ENCODE measurements around the gene MYBBP1A. TPM values are rescaled to one million over a fixed set of nuclear protein-coding genes. Genes with fewer than 3 reads are reported as not detected.

The MYBBP1A gene
- total and polyA plus RNA-seq, 2 experiments from 2014 or later: 42.4 to 56.4 TPM

DNA sequence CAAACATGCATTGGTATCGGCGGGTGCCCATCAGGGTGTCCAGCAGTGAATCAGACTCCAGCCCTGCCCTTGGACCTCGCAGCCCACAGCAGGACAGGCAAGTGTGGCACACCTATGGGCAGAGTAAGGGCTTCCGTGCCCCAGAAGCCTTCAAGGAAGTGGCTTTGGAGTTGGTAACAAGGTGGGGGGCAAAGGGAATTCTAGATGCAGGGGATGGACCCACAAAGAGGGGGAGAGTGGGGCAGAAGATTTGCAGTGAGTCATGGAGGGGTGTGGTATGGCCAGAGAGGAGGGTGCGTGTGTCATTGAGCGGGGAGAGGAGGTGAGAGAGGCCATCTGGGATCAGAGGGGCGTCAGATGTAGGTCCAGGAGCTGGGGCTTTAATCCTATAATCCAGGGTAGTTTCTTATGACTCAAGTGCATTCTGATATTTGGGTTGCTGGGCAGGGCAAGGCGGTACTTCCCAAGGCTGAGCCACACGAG lies 65.0 kb downstream of the MYBBP1A start:
- 51 to 54% methylated on average over 9 of the region's 9 CpGs for WGBS, 2 experiments (ENCODE audit: low coverage in 1 of 2, low lambda C conversion rate in 2 of 2, missing lambda C conversion rate in 2 of 2)
- Histone ChIP-seq H3K4me1 (ENCODE audit: insufficient read depth) (no peaks in the 10 kb centered on the region), H3K36me3 (ENCODE audit: low read depth) (no peaks in the 10 kb centered on the region), H2AFZ (no peak overlapping the region), H3K9ac (no peak overlapping the region), H3K4me2 (ENCODE audit: unreplicated experiment) (no peak overlapping the region), H3K79me2 (ENCODE audit: insufficient read depth) (no peaks in the 10 kb centered on the region), H3K27ac (no peak overlapping the region), H3K9me2 (ENCODE audit: insufficient read depth) (no peaks in the 10 kb centered on the region), H3K9me3 (ENCODE audit: low read depth) (no peaks in the 10 kb centered on the region), H3F3A (ENCODE audit: insufficient read depth) (no peaks in the 10 kb centered on the region), H3K4me3 (no peak overlapping the region), H4K20me1 (ENCODE audit: insufficient read depth) (no peaks in the 10 kb centered on the region), H3K27me3 (replicated peaks; ENCODE audit: insufficient read depth) (peaks cover 14% of the 10 kb centered on the region)
- in situ Hi-C loops (cut with MboI): no loop called here
- TF ChIP-seq EZH2phosphoT487 (IDR thresholded peaks at IDR 0.05; ENCODE audit: insufficient read depth, low read depth) (no peak), EZH2 (IDR thresholded peaks at IDR 0.05; ENCODE audit: insufficient read depth, poor library complexity, severe bottlenecking) (no peak)
- DNase-seq: no peak

GRCh38 chr17:4488989-4489595 lies 66.1 kb downstream of the MYBBP1A start:
- no peaks in the 10 kb centered on the region for H3K79me2 ChIP-seq (ENCODE audit: insufficient read depth)
- 75 to 76% methylated on average over 15 of the region's 15 CpGs for WGBS, 2 experiments (ENCODE audit: low coverage in 1 of 2, low lambda C conversion rate in 2 of 2, missing lambda C conversion rate in 2 of 2)
- peaks cover 14% of the 10 kb centered on the region for H3K27me3 ChIP-seq (replicated peaks; ENCODE audit: insufficient read depth)

More at GRCh38 chr17:4488989-4489595, 66.1 kb downstream of the MYBBP1A start:
- Histone ChIP-seq H3K9me3 (ENCODE audit: low read depth) (no peaks in the 10 kb centered on the region), H2AFZ (no peak overlapping the region), H4K20me1 (ENCODE audit: insufficient read depth) (no peaks in the 10 kb centered on the region), H3K4me2 (ENCODE audit: unreplicated experiment) (no peak overlapping the region), H3K36me3 (ENCODE audit: low read depth) (no peaks in the 10 kb centered on the region), H3K4me1 (ENCODE audit: insufficient read depth) (no peaks in the 10 kb centered on the region), H3K27ac (no peak overlapping the region), H3K9me2 (ENCODE audit: insufficient read depth) (no peaks in the 10 kb centered on the region), H3F3A (ENCODE audit: insufficient read depth) (no peaks in the 10 kb centered on the region), H3K4me3 (no peak overlapping the region), H3K9ac (no peak overlapping the region)
- DNase-seq: peak; percentile 37
- in situ Hi-C loops (cut with MboI): no loop called here
- TF ChIP-seq EZH2 (IDR thresholded peaks at IDR 0.05; ENCODE audit: insufficient read depth, poor library complexity, severe bottlenecking) (no peak), EZH2phosphoT487 (IDR thresholded peaks at IDR 0.05; ENCODE audit: insufficient read depth, low read depth) (no peak)

Other genes with a start within 250 kb of the MYBBP1A start
- gene UBE2G1, start 188.7 kb downstream of the MYBBP1A start, total RNA-seq (2014; rRNA removed; shearing (Covaris generic)): 37.8 and 39.2 TPM in 2 replicates
- 49.4 and 55.8 TPM in 2 replicates for gene UBE2G1, start 188.7 kb downstream of the MYBBP1A start, polyA plus RNA-seq (2016; fragmentation: Nextera tagmentation; extraction: Ambion mirVana)
- not detected in 2 replicates for gene SPNS3, start 121.4 kb downstream of the MYBBP1A start, total RNA-seq (2014; rRNA removed; shearing (Covaris generic))
- gene SPNS3, start 121.4 kb downstream of the MYBBP1A start, polyA plus RNA-seq (2016; fragmentation: Nextera tagmentation; extraction: Ambion mirVana): not detected in 2 replicates
- not detected in 2 replicates for gene SPNS2, start 56.5 kb downstream of the MYBBP1A start, total RNA-seq (2014; rRNA removed; shearing (Covaris generic))
- gene SPNS2, start 56.5 kb downstream of the MYBBP1A start, polyA plus RNA-seq (2016; fragmentation: Nextera tagmentation; extraction: Ambion mirVana): 0.29 TPM in 1 of 2 replicates, not detected in the other
- gene GGT6, start 5.2 kb upstream of the MYBBP1A start, total RNA-seq (2014; rRNA removed; shearing (Covaris generic)): not detected in 2 replicates
- not detected in 2 replicates for gene GGT6, start 5.2 kb upstream of the MYBBP1A start, polyA plus RNA-seq (2016; fragmentation: Nextera tagmentation; extraction: Ambion mirVana)
- gene SMTNL2, start 29.1 kb upstream of the MYBBP1A start, total RNA-seq (2014; rRNA removed; shearing (Covaris generic)): not detected in 2 replicates
- not detected in 2 replicates for gene SMTNL2, start 29.1 kb upstream of the MYBBP1A start, polyA plus RNA-seq (2016; fragmentation: Nextera tagmentation; extraction: Ambion mirVana)
- gene ALOX15, start 86.3 kb upstream of the MYBBP1A start, total RNA-seq (2014; rRNA removed; shearing (Covaris generic)): not detected in 2 replicates
- gene ALOX15, start 86.3 kb upstream of the MYBBP1A start, polyA plus RNA-seq (2016; fragmentation: Nextera tagmentation; extraction: Ambion mirVana): not detected in 2 replicates
- gene PELP1, start 148.8 kb upstream of the MYBBP1A start, total RNA-seq (2014; rRNA removed; shearing (Covaris generic)): 18.8 and 25.6 TPM in 2 replicates
- 10.4 and 13.6 TPM in 2 replicates for gene PELP1, start 148.8 kb upstream of the MYBBP1A start, polyA plus RNA-seq (2016; fragmentation: Nextera tagmentation; extraction: Ambion mirVana)
- 4.1 and 4.8 TPM in 2 replicates for gene ARRB2, start 155.2 kb upstream of the MYBBP1A start, total RNA-seq (2014; rRNA removed; shearing (Covaris generic))
- 3.7 and 3.9 TPM in 2 replicates for gene ARRB2, start 155.2 kb upstream of the MYBBP1A start, polyA plus RNA-seq (2016; fragmentation: Nextera tagmentation; extraction: Ambion mirVana)
- gene MED11, start 176.0 kb upstream of the MYBBP1A start, total RNA-seq (2014; rRNA removed; shearing (Covaris generic)): 14.4 and 16.9 TPM in 2 replicates
- 26.9 and 27.4 TPM in 2 replicates for gene MED11, start 176.0 kb upstream of the MYBBP1A start, polyA plus RNA-seq (2016; fragmentation: Nextera tagmentation; extraction: Ambion mirVana)
- 0.32 and 0.89 TPM in 2 replicates for gene ZMYND15, start 184.4 kb upstream of the MYBBP1A start, total RNA-seq (2014; rRNA removed; shearing (Covaris generic))
- gene ZMYND15, start 184.4 kb upstream of the MYBBP1A start, polyA plus RNA-seq (2016; fragmentation: Nextera tagmentation; extraction: Ambion mirVana): 0.16 TPM in 1 of 2 replicates, not detected in the other
- gene CXCL16, start 184.5 kb upstream of the MYBBP1A start, total RNA-seq (2014; rRNA removed; shearing (Covaris generic)): 1.6 and 2.5 TPM in 2 replicates
- 4.1 TPM in 2 replicates for gene CXCL16, start 184.5 kb upstream of the MYBBP1A start, polyA plus RNA-seq (2016; fragmentation: Nextera tagmentation; extraction: Ambion mirVana)
- gene TM4SF5, start 216.5 kb upstream of the MYBBP1A start, total RNA-seq (2014; rRNA removed; shearing (Covaris generic)): not detected in 2 replicates
- gene TM4SF5, start 216.5 kb upstream of the MYBBP1A start, polyA plus RNA-seq (2016; fragmentation: Nextera tagmentation; extraction: Ambion mirVana): not detected in 2 replicates
- not detected in 2 replicates for gene VMO1, start 231.0 kb upstream of the MYBBP1A start, total RNA-seq (2014; rRNA removed; shearing (Covaris generic))
- gene VMO1, start 231.0 kb upstream of the MYBBP1A start, polyA plus RNA-seq (2016; fragmentation: Nextera tagmentation; extraction: Ambion mirVana): 0.63 and 0.93 TPM in 2 replicates
- gene GLTPD2, start 233.6 kb upstream of the MYBBP1A start, total RNA-seq (2014; rRNA removed; shearing (Covaris generic)): 2.2 TPM in 1 of 2 replicates, not detected in the other
- gene GLTPD2, start 233.6 kb upstream of the MYBBP1A start, polyA plus RNA-seq (2016; fragmentation: Nextera tagmentation; extraction: Ambion mirVana): 0.50 and 0.61 TPM in 2 replicates
- gene PSMB6, start 240.8 kb upstream of the MYBBP1A start, total RNA-seq (2014; rRNA removed; shearing (Covaris generic)): 92.1 and 148 TPM in 2 replicates
- 308 and 315 TPM in 2 replicates for gene PSMB6, start 240.8 kb upstream of the MYBBP1A start, polyA plus RNA-seq (2016; fragmentation: Nextera tagmentation; extraction: Ambion mirVana)

Measured in GM23248 (cell line).